Endothelial cell of umbilical vein (primary cell): ENCODE data around the gene AATF.

ENCODE experiments used
- EZH2 ChIP-seq: IDR thresholded peaks from 2 replicates; pipeline ENCODE4 v1.6.1; 2012; ENCODE audit warnings: borderline replicate concordance, low read depth, mild to moderate bottlenecking, moderate library complexity, low read length, inconsistent platforms; ENCODE audit not compliant: severe bottlenecking
- POLR2A ChIP-seq: IDR thresholded peaks from 2 replicates; pipeline ENCODE4 v1.6.1; 2012; ENCODE audit warnings: low read depth, mild to moderate bottlenecking, control low read depth, low read length
- POLR2AphosphoS5 ChIP-seq: IDR thresholded peaks from 2 replicates; pipeline ENCODE4 v1.6.1; 2012; ENCODE audit warnings: low read depth, mild to moderate bottlenecking, control low read depth, low read length, moderate library complexity; ENCODE audit not compliant: insufficient read depth
- TF ChIP-seq, protein P1 (sequence below), 2 donors: IDR thresholded peaks; 1 replicate in 1 of 2; 2 replicates in 1 of 2; pipeline ENCODE4 v1.5.1; 2011; ENCODE audit warnings: low read length in 2 of 2, mild to moderate bottlenecking in 2 of 2, moderate library complexity in 2 of 2, control low read depth in 1 of 2, inconsistent platforms in 1 of 2, low read depth in 1 of 2; ENCODE audit not compliant: insufficient read depth in 1 of 2; ENCODE audit errors: extremely low read depth in 1 of 2
- TF ChIP-seq, protein P2 (sequence below): IDR thresholded peaks from 2 replicates; pipeline ENCODE4 v1.6.1; 2011; ENCODE audit not compliant: insufficient read depth, insufficient read length

DNA sequence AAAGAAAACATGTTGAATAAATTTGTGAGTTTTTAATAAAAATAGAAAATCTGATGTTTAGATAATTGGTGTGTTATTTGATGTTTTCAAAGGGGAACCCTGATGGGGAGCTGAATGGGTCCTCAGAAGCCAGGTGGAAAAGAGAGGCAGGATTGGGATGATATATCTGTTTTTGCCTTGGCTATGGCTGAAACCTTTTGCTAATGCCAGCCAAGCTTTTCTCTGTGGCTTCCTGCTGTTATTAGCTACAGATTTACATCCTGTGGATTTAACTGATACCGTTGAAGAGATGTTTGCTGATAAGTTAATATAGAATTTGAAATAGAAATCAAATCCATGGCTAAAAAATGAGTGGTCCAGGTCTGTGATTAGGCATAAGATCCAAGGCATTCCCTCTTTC, 4.2 kb upstream of the AATF start:
- TF ChIP-seq POLR2AphosphoS5 (no peak), POLR2A (no peak), EZH2 (no peak)
- TF ChIP-seq, protein P1, sequence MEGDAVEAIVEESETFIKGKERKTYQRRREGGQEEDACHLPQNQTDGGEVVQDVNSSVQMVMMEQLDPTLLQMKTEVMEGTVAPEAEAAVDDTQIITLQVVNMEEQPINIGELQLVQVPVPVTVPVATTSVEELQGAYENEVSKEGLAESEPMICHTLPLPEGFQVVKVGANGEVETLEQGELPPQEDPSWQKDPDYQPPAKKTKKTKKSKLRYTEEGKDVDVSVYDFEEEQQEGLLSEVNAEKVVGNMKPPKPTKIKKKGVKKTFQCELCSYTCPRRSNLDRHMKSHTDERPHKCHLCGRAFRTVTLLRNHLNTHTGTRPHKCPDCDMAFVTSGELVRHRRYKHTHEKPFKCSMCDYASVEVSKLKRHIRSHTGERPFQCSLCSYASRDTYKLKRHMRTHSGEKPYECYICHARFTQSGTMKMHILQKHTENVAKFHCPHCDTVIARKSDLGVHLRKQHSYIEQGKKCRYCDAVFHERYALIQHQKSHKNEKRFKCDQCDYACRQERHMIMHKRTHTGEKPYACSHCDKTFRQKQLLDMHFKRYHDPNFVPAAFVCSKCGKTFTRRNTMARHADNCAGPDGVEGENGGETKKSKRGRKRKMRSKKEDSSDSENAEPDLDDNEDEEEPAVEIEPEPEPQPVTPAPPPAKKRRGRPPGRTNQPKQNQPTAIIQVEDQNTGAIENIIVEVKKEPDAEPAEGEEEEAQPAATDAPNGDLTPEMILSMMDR (IDR thresholded peaks at IDR 0.05; ENCODE audit: extremely low read depth in 1 of 2, insufficient read depth in 1 of 2, low read depth in 1 of 2, low read length in 2 of 2), result no peak
- TF ChIP-seq, protein P2, sequence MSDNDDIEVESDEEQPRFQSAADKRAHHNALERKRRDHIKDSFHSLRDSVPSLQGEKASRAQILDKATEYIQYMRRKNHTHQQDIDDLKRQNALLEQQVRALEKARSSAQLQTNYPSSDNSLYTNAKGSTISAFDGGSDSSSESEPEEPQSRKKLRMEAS, result no peak
